BE2C (cell line): ENCODE measurements around the gene EPHA2.

Experiments
- DNase-seq: peaks from one replicate; pipeline ENCODE4 v3.0.0-alpha.2; 2020
- H3K27me3 ChIP-seq: fragments of 250-450 bp; sonication (Bioruptor Pico); 2 replicates; pipeline ENCODE4 v1.5.1; 2020; ENCODE audit warnings: mild to moderate bottlenecking
- H3K36me3 ChIP-seq: fragments of 250-450 bp; sonication (Bioruptor Pico); 2 replicates; pipeline ENCODE4 v1.5.1; 2020; ENCODE audit warnings: mild to moderate bottlenecking
- H3K4me1 ChIP-seq: fragments of 250-450 bp; sonication (Bioruptor Pico); 2 replicates; pipeline ENCODE4 v1.5.1; 2020
- H3K4me3 ChIP-seq: 2 replicates; pipeline ENCODE4 v1.5.1; 2011; ENCODE audit warnings: low read depth, low read length
- H3K9me3 ChIP-seq: fragments of 250-450 bp; sonication (Bioruptor Pico); 2 replicates; pipeline ENCODE4 v1.5.1; 2020
- CTCF ChIP-seq: IDR thresholded peaks from 2 replicates; pipeline ENCODE4 v1.5.1; 2012; ENCODE audit warnings: mild to moderate bottlenecking, low read depth, low read length

Gene EPHA2

DNA sequence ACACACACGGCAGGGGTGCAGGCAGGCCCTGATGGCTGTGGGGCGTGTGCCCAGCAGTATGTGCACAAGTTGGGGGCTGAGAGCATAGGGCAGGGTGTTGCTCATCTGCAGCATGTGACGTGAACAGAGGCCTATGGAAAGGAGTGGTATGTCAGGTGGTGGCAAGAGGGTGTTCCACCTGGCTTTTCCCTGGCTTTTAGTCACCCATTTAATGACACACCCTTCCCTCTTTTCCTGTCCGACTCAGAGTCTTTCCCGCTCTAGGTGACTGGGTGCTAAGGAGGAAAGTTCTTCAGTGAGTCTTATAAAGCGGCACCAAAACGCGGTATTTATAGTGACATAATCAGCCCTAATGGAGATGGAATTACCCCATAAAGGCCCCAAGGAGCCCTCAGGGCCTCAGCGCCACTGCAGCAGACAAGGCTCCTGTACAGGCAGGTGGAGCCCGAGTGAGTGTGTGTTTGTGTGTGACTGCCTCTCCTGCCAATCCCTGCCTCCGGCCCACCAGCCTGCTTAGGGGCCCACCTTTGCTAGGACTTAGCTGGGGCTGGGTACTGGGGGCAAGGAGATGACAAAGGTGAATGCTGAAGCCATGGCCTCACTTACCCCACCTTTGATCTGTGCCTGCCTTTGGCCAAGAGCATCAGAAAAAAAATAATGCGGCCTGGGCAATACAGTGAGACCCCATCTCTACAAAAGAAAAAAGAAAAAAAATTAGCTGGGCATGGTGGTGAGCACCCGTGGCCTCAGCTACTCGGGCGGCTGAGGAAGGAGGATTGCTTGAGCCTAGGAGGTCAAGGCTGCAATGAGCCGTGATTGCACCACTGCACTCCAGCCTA, 3.3 kb upstream of the EPHA2 start:
- DNase-seq, result no peak
- H3K4me1 ChIP-seq, result no peaks in the 10 kb centered on the region
- H3K36me3 ChIP-seq, result no peaks in the 10 kb centered on the region
- no peaks in the 10 kb centered on the region; the same call in 1 of the 2 replicates for H3K27me3 ChIP-seq
- TF ChIP-seq CTCF, result no peak
- H3K9me3 ChIP-seq, result no peaks in the 10 kb centered on the region
- H3K4me3 ChIP-seq, result no peak overlapping the region

DNA sequence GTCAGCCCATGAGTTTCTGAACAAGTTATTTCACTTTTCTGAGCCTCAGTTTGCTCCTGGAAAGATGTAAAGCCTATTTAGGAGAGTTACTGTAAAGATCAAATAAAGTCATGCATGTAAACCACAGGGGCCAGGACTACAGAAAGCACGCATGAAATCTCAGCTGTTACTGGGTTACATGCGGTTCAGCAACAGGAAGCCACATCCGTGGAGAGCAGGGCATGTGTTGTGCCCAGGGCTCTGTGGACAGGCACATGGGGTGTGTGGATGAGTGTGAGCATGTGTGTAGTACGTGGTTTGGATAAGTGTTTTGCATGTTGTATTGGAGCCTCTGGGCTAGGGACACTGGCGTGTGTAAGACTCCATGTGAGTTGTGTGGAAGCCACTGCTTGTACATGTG, 2.2 kb upstream of the EPHA2 start:
- no peaks in the 10 kb centered on the region for H3K4me1 ChIP-seq
- H3K9me3 ChIP-seq, result no peaks in the 10 kb centered on the region
- no peaks in the 10 kb centered on the region for H3K36me3 ChIP-seq
- H3K27me3 ChIP-seq, result no peaks in the 10 kb centered on the region; the same call in 1 of the 2 replicates
- TF ChIP-seq CTCF, result no peak
- no peak for DNase-seq
- no peak overlapping the region for H3K4me3 ChIP-seq

GRCh38 chr1:16156848-16157495, 1.1 kb upstream of the EPHA2 start:
- Histone ChIP-seq H3K4me1 (no peaks in the 10 kb centered on the region), H3K36me3 (no peaks in the 10 kb centered on the region), H3K9me3 (no peaks in the 10 kb centered on the region), H3K27me3 (no peaks in the 10 kb centered on the region; the same call in 1 of the 2 replicates), H3K4me3 (no peak overlapping the region)
- no peak for TF ChIP-seq CTCF
- DNase-seq, result no peak

DNA sequence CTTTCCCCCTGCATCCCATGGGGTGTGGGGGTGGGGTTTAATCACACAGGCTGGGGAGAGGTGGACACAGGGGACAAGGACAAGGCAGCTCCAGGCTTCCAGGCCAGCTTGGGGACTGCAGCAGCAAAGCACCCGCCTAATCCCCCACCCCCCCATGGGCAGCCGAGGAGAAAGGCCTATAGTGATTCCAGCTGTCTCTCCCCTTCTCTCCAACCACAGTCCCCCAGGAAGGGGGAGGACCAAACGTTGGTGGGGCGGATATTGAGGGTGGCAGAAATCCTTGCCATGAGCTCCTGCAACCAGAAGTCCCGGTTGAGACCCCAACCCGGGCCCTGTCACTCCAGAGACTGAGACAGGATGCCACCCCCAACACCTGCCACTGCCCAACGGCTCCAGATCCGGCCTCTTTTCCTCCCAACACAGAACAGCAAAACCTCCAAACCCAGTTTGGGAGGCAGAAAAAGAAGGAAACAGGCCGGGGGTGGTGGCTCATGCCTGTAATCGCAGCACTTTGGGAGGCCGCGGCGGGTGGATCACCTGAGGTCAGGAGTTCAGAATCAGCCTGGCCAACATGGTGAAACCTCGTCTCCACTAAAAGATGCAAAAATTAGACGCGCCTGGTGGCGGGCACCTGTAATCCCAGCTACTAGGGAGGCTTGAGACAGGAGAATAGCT, 1.7 kb downstream of the EPHA2 start:
- peak overlapping the region; percentile 55 for H3K4me3 ChIP-seq
- TF ChIP-seq CTCF, result no peak
- no peaks in the 10 kb centered on the region; the same call in 1 of the 2 replicates for H3K4me1 ChIP-seq
- no peaks in the 10 kb centered on the region; the same call in 1 of the 2 replicates for H3K27me3 ChIP-seq
- no peaks in the 10 kb centered on the region for H3K9me3 ChIP-seq
- DNase-seq, result no peak
- H3K36me3 ChIP-seq, result no peaks in the 10 kb centered on the region

DNA sequence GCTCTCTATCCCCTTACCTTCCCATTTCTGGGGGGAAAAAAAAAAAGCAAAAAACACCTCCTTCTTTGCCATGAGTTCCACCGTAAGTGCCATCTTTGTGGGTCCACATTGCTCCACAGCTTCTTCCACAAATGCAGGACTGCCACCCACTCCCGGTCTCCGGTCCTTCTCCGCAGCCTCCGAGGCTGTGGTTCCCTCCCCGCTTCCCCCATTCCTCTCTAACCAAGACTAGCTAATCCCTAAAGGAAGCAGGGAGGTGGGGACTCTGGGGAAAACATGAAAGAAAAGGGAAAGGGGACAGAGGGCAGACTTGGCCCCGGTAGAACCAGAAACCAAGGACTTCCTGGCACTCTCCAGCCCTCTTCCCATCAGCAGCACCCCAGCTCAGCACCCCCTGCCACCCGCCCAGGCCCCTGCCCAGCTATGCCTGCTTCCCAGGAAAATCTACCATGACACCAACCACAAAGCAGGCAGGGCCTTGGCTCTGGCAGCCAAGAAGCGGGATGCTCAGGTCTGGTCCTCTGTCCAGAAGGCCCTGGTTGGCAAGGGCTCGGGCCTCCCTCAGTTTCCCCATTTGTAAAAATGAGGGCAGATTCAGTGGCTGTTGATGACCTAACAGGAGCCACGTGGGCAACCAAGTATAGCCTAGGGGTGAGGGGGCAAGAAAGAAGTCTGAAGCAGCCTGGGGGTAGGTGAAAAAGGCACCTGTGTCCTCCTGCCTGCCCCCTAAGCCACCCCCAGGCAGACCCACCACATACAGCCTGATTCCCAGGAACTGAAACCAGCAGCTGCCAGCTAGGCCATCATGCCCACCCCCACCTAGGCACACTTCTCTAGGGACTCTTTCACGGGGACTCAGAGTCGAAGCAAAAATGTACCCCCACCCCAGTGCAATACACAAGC, 2.5 kb downstream of the EPHA2 start:
- no peaks in the 10 kb centered on the region for H3K36me3 ChIP-seq
- no peak for DNase-seq
- H3K9me3 ChIP-seq, result no peaks in the 10 kb centered on the region
- no peaks in the 10 kb centered on the region; the same call in 1 of the 2 replicates for H3K27me3 ChIP-seq
- H3K4me3 ChIP-seq, result no peak overlapping the region
- no peaks in the 10 kb centered on the region; the same call in 1 of the 2 replicates for H3K4me1 ChIP-seq
- no peak for TF ChIP-seq CTCF
